ENCODE results near the gene GPR142. TPM values are rescaled to one million over a fixed set of nuclear protein-coding genes. Genes with fewer than 3 reads are reported as not detected.
A peak's percentile ranks its signal among the peaks of the same experiment; 100 is the strongest.

GPR142 gene
- total RNA-seq, 1 experiment from 2014 or later, result 0.33 TPM

DNA sequence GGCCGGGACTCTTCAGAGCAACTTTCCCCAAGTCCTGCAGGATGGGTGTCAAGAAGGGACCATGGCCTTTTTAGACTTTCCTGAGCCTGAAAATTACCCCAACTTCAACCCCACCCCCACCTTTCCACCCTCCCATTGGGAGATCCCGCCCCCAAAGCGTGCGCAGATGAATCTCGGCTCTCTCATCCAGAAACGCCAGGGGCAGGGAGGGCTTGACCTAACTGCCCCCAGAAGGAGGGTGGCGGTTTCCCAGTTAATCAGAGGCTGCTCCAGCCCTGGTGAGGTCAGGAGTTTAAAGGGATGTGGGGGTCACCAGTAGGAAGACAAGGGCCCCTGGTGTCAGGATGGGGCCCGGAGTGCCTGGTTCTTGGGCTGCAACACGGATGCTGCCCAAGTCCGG is 40.8 kb upstream of the GPR142 start:
- H3K27me3 ChIP-seq (ENCODE audit: insufficient read depth, low read length), result no peaks in the 10 kb centered on the region; the same call in 1 of the 2 replicates

More for the DNA sequence above, 40.8 kb upstream of the GPR142 start:
- no peaks in the 10 kb centered on the region for H3K4me1 ChIP-seq (ENCODE audit: insufficient read depth, low read length)
- no peak overlapping the region for H4K91ac ChIP-seq (ENCODE audit: insufficient read length, low read depth, low read length)
- no peak for DNase-seq
- H2BK5ac ChIP-seq (ENCODE audit: insufficient read length, low read length), result no peak overlapping the region
- no peaks in the 10 kb centered on the region; a peak in 1 of 7 replicates for H3K36me3 Mint-ChIP-seq (ENCODE audit: insufficient read depth in 1 of 3, low read depth in 3 of 3)
- TF ChIP-seq, protein P1, sequence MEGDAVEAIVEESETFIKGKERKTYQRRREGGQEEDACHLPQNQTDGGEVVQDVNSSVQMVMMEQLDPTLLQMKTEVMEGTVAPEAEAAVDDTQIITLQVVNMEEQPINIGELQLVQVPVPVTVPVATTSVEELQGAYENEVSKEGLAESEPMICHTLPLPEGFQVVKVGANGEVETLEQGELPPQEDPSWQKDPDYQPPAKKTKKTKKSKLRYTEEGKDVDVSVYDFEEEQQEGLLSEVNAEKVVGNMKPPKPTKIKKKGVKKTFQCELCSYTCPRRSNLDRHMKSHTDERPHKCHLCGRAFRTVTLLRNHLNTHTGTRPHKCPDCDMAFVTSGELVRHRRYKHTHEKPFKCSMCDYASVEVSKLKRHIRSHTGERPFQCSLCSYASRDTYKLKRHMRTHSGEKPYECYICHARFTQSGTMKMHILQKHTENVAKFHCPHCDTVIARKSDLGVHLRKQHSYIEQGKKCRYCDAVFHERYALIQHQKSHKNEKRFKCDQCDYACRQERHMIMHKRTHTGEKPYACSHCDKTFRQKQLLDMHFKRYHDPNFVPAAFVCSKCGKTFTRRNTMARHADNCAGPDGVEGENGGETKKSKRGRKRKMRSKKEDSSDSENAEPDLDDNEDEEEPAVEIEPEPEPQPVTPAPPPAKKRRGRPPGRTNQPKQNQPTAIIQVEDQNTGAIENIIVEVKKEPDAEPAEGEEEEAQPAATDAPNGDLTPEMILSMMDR (conservative IDR thresholded peaks at IDR 0.05), result no peak
- H3K9ac ChIP-seq (ENCODE audit: extremely low read depth, insufficient read length, low read length), result no peak overlapping the region
- peak overlapping the region; percentile 51 to 78 for H3K4me3 Mint-ChIP-seq
- H2AFZ ChIP-seq (ENCODE audit: low read length), result no peak overlapping the region
- H4K20me1 ChIP-seq (ENCODE audit: control insufficient read depth, insufficient read depth, insufficient read length), result no peaks in the 10 kb centered on the region
- no peaks in the 10 kb centered on the region for H3K9me3 ChIP-seq (ENCODE audit: control insufficient read depth, low read depth, low read length)
- H4K5ac ChIP-seq (ENCODE audit: insufficient read length, low read depth, low read length), result no peak overlapping the region
- H2BK120ac ChIP-seq (ENCODE audit: low read depth, low read length, poor library complexity, severe bottlenecking), result no peak overlapping the region
- no peak overlapping the region for H3K14ac ChIP-seq (ENCODE audit: insufficient read depth, low read length)
- H3K9me3 Mint-ChIP-seq, result no peaks in the 10 kb centered on the region
- no peak overlapping the region for H3K4ac ChIP-seq (ENCODE audit: low read depth, low read length)
- no peak overlapping the region for H3T11ph ChIP-seq (ENCODE audit: low read length)
- H3K79me2 ChIP-seq (ENCODE audit: insufficient read depth, low read length), result no peaks in the 10 kb centered on the region
- H2BK12ac ChIP-seq (ENCODE audit: insufficient read length, low read depth, low read length), result no peak overlapping the region
- H3K4me2 ChIP-seq (ENCODE audit: insufficient read depth, insufficient read length, low read length), result peak overlapping the region; percentile 71
- no peak overlapping the region for H3K18ac ChIP-seq (ENCODE audit: insufficient read length, low read depth, low read length)
- H3K27ac ChIP-seq (ENCODE audit: insufficient read length, low read depth, low read length), result no peak overlapping the region
- H3K56ac ChIP-seq (ENCODE audit: insufficient read length, low read depth, low read length), result no peak overlapping the region
- H2AK5ac ChIP-seq (ENCODE audit: insufficient read length, low read length), result no peak overlapping the region
- no peaks in the 10 kb centered on the region for H3K79me1 ChIP-seq (ENCODE audit: insufficient read depth, low read depth, low read length, poor library complexity, severe bottlenecking)
- H2BK20ac ChIP-seq (ENCODE audit: low read depth, low read length, poor library complexity, severe bottlenecking), result no peak overlapping the region
- H3K4me1 Mint-ChIP-seq, result peaks cover 17 to 30% of the 10 kb centered on the region in 2 experiments
- H3K23me2 ChIP-seq (ENCODE audit: insufficient read length, low read depth, low read length, poor library complexity, severe bottlenecking), result peaks cover 6% of the 10 kb centered on the region
- no CpG with 5 or more reads among the region's 10 CpGs for WGBS (ENCODE audit: extremely low coverage, insufficient read length, low lambda C conversion rate)
- no peak overlapping the region for H4K8ac ChIP-seq (replicated peaks; ENCODE audit: insufficient read length, low read depth, low read length)
- peaks cover 86% of the 10 kb centered on the region for H3K27me3 Mint-ChIP-seq (ENCODE audit: low read depth)
- peak overlapping the region in 1 of 3 experiments; percentile 66; a peak in 1 of 7 replicates for H3K27ac Mint-ChIP-seq
- no peak overlapping the region; the same call in 1 of the 2 replicates for H2BK15ac ChIP-seq (ENCODE audit: low read depth, low read length)
- H3K23ac ChIP-seq (ENCODE audit: insufficient read length, low read depth, low read length), result no peak overlapping the region
